ENCODE data around the gene ICAM2. TPM values are rescaled to one million over a fixed set of nuclear protein-coding genes. Genes with fewer than 3 reads are reported as not detected.

The ICAM2 gene
- total RNA-seq, 1 donor from 2014 or later: not detected

- TF ChIP-seq, protein P1, sequence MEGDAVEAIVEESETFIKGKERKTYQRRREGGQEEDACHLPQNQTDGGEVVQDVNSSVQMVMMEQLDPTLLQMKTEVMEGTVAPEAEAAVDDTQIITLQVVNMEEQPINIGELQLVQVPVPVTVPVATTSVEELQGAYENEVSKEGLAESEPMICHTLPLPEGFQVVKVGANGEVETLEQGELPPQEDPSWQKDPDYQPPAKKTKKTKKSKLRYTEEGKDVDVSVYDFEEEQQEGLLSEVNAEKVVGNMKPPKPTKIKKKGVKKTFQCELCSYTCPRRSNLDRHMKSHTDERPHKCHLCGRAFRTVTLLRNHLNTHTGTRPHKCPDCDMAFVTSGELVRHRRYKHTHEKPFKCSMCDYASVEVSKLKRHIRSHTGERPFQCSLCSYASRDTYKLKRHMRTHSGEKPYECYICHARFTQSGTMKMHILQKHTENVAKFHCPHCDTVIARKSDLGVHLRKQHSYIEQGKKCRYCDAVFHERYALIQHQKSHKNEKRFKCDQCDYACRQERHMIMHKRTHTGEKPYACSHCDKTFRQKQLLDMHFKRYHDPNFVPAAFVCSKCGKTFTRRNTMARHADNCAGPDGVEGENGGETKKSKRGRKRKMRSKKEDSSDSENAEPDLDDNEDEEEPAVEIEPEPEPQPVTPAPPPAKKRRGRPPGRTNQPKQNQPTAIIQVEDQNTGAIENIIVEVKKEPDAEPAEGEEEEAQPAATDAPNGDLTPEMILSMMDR (IDR thresholded peaks at IDR 0.05; ENCODE audit: insufficient read depth, low read depth, low read length): no peak
- no peak for TF ChIP-seq EZH2 (IDR thresholded peaks at IDR 0.05; ENCODE audit: insufficient read depth, low read length)
- no peaks in the 10 kb centered on the region for H3K79me2 ChIP-seq (ENCODE audit: insufficient read depth, low read length)
- Mint-ChIP-seq H3K4me1 (ENCODE audit: low read depth, unreplicated experiment) (no peaks in the 10 kb centered on the region), H3K27me3 (ENCODE audit: low read depth, unreplicated experiment) (peaks cover 51% of the 10 kb centered on the region), H3K9me3 (ENCODE audit: unreplicated experiment) (no peaks in the 10 kb centered on the region), H3K27ac (ENCODE audit: unreplicated experiment) (no peak overlapping the region), H3K36me3 (ENCODE audit: low read depth, unreplicated experiment) (no peaks in the 10 kb centered on the region), H3K4me3 (ENCODE audit: unreplicated experiment) (no peak overlapping the region)
- H3K36me3 ChIP-seq (ENCODE audit: insufficient read depth, low read length): no peaks in the 10 kb centered on the region
- FAIRE-seq (no peak), DNase-seq (ENCODE audit: low read depth) (no peak)
- no peak overlapping the region for H3K4me2 ChIP-seq (ENCODE audit: low read length)
- no peaks in the 10 kb centered on the region for H3K9me3 ChIP-seq (ENCODE audit: insufficient read depth, low read depth, low read length)
- H3K4me3 ChIP-seq (ENCODE audit: insufficient read depth, low read depth, low read length): no peak overlapping the region
- H3K27me3 ChIP-seq (ENCODE audit: insufficient read depth, low read length): peaks cover 27% of the 10 kb centered on the region
- no peak overlapping the region for H3K27ac ChIP-seq (ENCODE audit: low read depth, low read length)
- H3K4me1 ChIP-seq (ENCODE audit: insufficient read depth, low read length): no peaks in the 10 kb centered on the region
- no peaks in the 10 kb centered on the region for H4K20me1 ChIP-seq (ENCODE audit: insufficient read depth, low read length)
- H3K9ac ChIP-seq (ENCODE audit: low read length): no peak overlapping the region
- no peak overlapping the region for H2AFZ ChIP-seq (ENCODE audit: low read depth, low read length)
Measured at GRCh38 chr17:63991611-63992010, 28.8 kb downstream of the ICAM2 start.

- H3K27ac Mint-ChIP-seq (ENCODE audit: unreplicated experiment): no peak overlapping the region
- DNase-seq (ENCODE audit: low read depth): no peak
Measured at GRCh38 chr17:63989622-63990345, 30.6 kb downstream of the ICAM2 start.

More at GRCh38 chr17:63989622-63990345, 30.6 kb downstream of the ICAM2 start:
- no peak for FAIRE-seq
- H3K4me3 Mint-ChIP-seq (ENCODE audit: unreplicated experiment): peak overlapping the region; percentile 34
- Histone ChIP-seq H3K36me3 (ENCODE audit: insufficient read depth, low read length) (no peaks in the 10 kb centered on the region), H4K20me1 (ENCODE audit: insufficient read depth, low read length) (no peaks in the 10 kb centered on the region), H3K27ac (ENCODE audit: low read depth, low read length) (no peak overlapping the region), H3K4me1 (ENCODE audit: insufficient read depth, low read length) (peaks cover 6% of the 10 kb centered on the region), H3K27me3 (ENCODE audit: insufficient read depth, low read length) (peaks cover 16% of the 10 kb centered on the region), H3K4me2 (ENCODE audit: low read length) (no peak overlapping the region), H2AFZ (ENCODE audit: low read depth, low read length) (no peak overlapping the region), H3K9me3 (ENCODE audit: insufficient read depth, low read depth, low read length) (no peaks in the 10 kb centered on the region), H3K79me2 (ENCODE audit: insufficient read depth, low read length) (no peaks in the 10 kb centered on the region), H3K4me3 (ENCODE audit: insufficient read depth, low read depth, low read length) (no peak overlapping the region), H3K9ac (ENCODE audit: low read length) (no peak overlapping the region)
- peaks cover 40% of the 10 kb centered on the region for H3K27me3 Mint-ChIP-seq (ENCODE audit: low read depth, unreplicated experiment)
- H3K4me1 Mint-ChIP-seq (ENCODE audit: low read depth, unreplicated experiment): no peaks in the 10 kb centered on the region
- no peaks in the 10 kb centered on the region for H3K36me3 Mint-ChIP-seq (ENCODE audit: low read depth, unreplicated experiment)
- H3K9me3 Mint-ChIP-seq (ENCODE audit: unreplicated experiment): no peaks in the 10 kb centered on the region
- TF ChIP-seq, protein P1 (IDR thresholded peaks at IDR 0.05; ENCODE audit: insufficient read depth, low read depth, low read length): no peak
- TF ChIP-seq EZH2 (IDR thresholded peaks at IDR 0.05; ENCODE audit: insufficient read depth, low read length): peak; percentile 54
